G401.6 (cell line): ENCODE measurements around the gene SKP2.
"Not testable (repeated sequence)": the region's sequence is repeated elsewhere in the genome, so short reads cannot be mapped to it uniquely, and the experiment has no call there.

Source experiments
- FAIRE-seq: peaks from 2 replicates; lab custom pipeline; 2012; peaks lifted over from hg19 to GRCh38; lab: Jason Lieb, UNC

The SKP2 gene

GRCh38 chr5:36151434-36152323, at the start of gene SKP2, which contains the start of gene LMBRD2:
SKP2 (plus strand) TSS chr5:36152111; CDS start chr5:36152263, 152 bp downstream.
LMBRD2 (minus strand) TSS chr5:36151887; CDS start chr5:36143349, 8,538 bp downstream.
- FAIRE-seq: peak; percentile 97

DNA sequence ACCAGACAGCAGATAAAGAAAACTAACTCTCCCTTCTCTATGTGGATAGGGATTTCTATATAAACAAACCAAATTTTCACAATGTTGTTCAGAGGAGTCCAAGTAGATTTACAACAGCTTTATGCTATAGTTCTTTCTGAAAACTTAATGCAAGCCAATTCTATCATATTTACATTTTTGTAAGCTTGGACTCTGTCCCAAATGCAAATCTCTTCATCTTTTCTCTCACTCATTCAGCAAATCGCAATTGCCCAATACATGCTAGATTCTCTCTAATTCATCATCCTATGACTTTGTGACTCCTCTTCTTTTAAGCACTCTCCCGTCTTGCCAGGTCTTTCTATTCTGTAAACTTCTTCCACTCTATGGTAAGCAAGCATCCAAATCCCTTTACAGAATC, 46.1 kb upstream of the SKP2 start:
- no peak for FAIRE-seq

- peak; percentile 75 for FAIRE-seq
Measured at GRCh38 chr5:36108758-36109460, 43.0 kb upstream of the SKP2 start.

- FAIRE-seq: no peak
Measured at GRCh38 chr5:36111238-36111637, 40.7 kb upstream of the SKP2 start.

DNA sequence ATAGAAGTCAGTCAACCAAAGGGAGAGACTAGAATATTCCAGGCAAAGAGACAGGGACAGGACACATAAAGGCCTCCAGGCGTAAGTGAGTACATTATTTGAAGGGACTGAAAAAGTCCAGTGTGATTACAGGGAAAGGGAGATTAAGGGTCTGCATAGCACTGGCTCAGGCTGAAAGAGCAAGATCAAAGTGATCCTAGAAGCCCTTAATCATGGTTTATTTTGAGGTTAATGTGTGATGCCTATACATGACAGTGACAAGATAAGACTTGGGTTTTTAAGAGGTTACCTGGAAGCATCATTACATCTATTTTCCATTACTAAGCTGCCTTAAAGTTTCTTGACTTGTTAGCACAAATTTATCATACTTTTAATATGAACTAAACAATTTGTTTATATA, 26.0 kb upstream of the SKP2 start:
- FAIRE-seq: no peak

- no peak for FAIRE-seq
Measured at GRCh38 chr5:36128795-36129194, 23.1 kb upstream of the SKP2 start.

- not testable (repeated sequence) for FAIRE-seq
Measured at GRCh38 chr5:36129666-36130065, 22.2 kb upstream of the SKP2 start.

GRCh38 chr5:36133009-36133408, 18.9 kb upstream of the SKP2 start:
- FAIRE-seq: not testable (repeated sequence)

DNA sequence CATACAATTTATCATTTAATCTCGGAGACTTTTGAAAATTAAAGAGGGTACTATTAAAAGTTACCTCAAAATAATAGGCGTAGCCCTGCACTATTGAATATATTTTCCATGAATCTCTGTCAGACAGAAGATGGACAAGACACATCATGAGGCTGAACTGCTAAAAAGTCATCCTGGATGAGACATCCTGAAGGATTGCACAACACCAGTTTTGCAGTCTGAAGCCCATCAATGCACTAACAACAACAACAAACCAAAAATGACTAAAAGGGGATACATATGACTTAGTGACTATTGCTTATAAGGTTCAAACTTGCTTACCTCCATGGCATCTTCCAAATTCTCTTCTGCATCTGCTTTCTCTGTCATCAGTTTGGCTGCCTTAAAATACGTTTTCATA, 15.9 kb upstream of the SKP2 start:
- no peak for FAIRE-seq

DNA sequence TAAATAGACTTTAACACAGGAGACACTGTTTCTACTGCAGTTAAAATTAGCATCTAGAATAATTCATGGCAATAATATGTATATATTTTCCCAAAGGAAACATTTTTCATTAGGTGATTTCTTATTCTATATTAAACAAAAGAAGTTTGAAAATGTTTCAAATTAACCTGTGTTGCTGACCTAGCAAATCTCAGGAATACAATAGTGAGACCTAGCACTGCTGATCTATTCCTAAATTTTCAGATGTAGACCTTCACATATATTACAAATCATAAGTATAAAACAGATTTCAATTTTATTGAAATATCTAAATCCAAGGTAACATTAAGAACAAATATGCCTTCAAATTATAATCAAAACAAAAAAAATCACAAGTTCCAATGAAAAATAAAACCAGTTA, 15.3 kb upstream of the SKP2 start:
- peak; percentile 79 for FAIRE-seq

- FAIRE-seq: no peak
Measured at GRCh38 chr5:36138900-36139683, 12.8 kb upstream of the SKP2 start.

- no peak for FAIRE-seq
Measured at GRCh38 chr5:36145311-36145710, 6.6 kb upstream of the SKP2 start.

- FAIRE-seq: no peak
Measured at GRCh38 chr5:36146390-36146789, 5.5 kb upstream of the SKP2 start.

DNA sequence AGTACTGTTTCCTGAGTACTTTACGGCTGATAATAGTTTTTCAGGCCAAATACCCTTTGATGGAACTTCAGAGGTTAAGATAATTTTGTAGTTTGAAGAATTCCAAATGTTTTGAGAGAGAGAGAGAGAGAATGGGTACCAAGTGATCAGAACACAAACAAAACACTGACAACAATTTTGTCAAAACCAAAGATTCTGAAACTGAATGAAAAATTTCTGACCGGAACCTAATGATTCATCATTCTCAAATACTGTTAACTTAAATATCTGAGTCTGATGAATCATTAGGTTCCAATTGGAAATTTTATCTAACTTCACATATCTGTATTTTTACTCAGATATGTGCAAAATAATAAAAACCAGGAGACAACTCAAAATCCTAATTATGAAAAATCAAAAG, 4.2 kb upstream of the SKP2 start:
- FAIRE-seq: no peak

GRCh38 chr5:36150676-36151433, 1.1 kb upstream of the SKP2 start:
- FAIRE-seq: no peak

DNA sequence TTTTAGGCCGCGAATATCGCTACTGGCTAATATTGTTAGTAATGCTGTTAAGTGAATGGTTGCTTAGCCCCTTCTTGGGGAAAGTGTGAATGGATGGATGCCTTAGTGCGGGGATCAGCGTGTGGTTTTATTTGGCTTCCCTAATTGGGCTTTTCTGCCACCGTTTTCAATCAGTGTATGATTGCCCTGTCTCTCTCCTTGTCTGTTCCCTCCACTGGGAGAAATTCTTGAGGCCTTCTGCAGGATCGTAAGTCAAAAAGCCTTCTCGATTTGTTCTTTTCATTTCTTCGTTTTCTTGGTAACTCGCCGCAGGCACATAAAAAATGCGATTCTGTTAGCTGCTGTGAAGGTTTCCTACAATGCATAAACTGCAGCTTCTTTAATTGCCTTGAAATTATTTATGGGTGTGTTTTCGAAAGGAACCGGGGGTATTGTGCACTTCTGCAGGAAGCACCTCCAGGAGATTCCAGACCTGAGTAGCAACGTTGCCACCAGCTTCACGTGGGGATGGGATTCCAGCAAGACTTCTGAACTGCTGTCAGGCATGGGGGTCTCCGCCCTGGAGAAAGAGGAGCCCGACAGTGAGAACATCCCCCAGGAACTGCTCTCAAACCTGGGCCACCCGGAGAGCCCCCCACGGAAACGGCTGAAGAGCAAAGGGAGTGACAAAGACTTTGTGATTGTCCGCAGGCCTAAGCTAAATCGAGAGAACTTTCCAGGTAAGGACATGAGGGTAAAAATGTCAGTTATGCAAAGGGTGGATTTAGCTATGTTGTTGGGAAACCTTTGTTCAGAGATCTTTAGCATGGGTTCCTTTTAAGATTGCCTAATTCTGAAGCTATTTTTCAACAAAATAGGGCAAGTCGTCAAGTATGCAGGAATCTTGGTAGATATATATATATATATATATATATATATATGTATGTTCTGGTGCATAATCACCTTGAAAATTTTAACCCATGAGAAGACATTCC, 700 bp downstream of the SKP2 start:
- no peak for FAIRE-seq

DNA sequence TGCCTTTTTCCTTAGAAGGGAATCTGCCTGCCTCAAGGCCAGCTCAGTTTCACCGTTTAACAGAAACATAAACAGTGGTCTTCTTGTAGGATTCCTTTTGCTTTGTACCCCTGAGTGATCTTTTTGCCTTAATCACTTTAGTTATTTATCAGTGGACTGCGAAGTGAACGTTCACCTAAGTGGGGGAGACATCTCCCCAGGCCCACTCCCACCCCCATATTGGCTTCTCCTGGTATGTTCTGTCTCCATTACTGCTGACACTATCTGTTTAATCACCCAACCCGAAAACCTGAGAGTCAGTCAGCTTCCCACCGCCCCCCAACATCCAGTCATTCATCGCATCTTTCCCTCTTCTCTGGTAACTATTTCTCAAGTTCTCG, 1.4 kb downstream of the SKP2 start:
- no peak for FAIRE-seq

DNA sequence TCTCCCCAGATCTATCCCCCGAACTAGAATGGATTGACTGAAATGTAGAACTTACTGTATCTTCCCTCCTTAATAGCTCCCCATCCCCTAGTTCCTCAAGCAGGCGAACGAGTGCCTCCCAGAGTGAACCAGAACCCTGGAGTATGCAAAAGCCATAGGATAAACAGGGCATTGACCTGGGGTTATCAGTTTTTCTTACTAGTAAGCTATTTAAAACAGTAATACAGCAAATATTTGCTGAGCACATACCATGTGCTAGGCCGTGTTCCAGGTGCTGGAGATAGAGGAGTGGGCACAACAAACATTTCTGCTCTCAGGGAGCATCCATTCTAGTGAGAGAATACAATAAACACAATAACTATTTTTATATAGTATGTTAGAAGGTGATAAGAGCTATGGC, 1.8 kb downstream of the SKP2 start:
- no peak for FAIRE-seq

GRCh38 chr5:36155291-36155690, 3.4 kb downstream of the SKP2 start:
- no peak for FAIRE-seq

DNA sequence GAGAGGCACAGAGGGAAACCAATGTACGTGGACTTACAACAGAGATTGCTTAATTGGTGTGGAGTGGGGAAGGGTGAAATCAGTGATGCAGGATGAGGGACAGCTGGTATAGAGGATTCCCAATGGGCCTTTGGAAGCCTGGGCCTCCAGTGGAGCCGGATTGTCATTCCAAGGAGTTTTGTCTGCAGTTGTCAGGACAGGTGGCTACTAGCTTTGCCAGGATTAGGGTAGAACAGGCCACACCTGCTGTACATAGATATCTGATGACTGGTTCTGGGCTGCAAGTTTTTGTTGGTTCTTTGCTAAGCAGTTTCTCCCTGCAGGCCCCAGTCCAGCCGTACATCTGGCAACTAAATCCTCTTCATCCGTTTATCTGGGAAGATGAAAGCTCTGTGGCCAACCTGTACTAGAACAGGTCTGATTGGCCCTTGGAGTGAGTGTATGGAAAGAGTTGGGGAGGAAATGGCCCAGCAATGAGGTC, 4.2 kb downstream of the SKP2 start:
- FAIRE-seq: no peak

GRCh38 chr5:36156619-36157018, 4.7 kb downstream of the SKP2 start:
- FAIRE-seq: no peak
